ENCODE measurements around the gene MARCHF3.
"Not testable (repeated sequence)": the region's sequence is repeated elsewhere in the genome, so short reads cannot be mapped to it uniquely, and the experiment has no call there.

MARCHF3 gene

DNA sequence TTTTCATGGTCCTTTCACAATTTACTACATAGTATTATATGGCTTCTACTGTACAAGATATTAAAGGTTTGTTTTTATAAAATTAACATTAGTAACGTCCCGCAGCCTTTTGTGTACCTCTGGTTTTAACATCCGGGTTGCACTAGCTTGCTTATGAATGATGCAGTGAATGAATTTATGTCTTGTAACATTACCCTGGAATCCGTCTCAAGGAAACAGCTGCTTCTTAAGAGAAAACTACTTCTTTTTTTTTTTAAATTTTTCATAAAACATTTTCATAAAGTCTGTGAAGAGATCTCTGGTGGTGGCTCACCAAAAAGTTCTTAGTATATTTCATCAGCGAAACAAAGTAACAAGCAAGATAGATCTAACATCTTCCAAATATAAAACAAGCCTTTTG lies 23.6 kb downstream of the MARCHF3 start:
- TF ChIP-seq, protein P1, sequence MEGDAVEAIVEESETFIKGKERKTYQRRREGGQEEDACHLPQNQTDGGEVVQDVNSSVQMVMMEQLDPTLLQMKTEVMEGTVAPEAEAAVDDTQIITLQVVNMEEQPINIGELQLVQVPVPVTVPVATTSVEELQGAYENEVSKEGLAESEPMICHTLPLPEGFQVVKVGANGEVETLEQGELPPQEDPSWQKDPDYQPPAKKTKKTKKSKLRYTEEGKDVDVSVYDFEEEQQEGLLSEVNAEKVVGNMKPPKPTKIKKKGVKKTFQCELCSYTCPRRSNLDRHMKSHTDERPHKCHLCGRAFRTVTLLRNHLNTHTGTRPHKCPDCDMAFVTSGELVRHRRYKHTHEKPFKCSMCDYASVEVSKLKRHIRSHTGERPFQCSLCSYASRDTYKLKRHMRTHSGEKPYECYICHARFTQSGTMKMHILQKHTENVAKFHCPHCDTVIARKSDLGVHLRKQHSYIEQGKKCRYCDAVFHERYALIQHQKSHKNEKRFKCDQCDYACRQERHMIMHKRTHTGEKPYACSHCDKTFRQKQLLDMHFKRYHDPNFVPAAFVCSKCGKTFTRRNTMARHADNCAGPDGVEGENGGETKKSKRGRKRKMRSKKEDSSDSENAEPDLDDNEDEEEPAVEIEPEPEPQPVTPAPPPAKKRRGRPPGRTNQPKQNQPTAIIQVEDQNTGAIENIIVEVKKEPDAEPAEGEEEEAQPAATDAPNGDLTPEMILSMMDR (IDR thresholded peaks at IDR 0.05; ENCODE audit: low read depth, low read length): no peak
- no peak for TF ChIP-seq MYC (IDR thresholded peaks at IDR 0.05; ENCODE audit: low read depth, low read length)
- no peak for TF ChIP-seq POLR2A (IDR thresholded peaks at IDR 0.05; ENCODE audit: extremely low read depth, insufficient read length)
- TF ChIP-seq, protein P2, sequence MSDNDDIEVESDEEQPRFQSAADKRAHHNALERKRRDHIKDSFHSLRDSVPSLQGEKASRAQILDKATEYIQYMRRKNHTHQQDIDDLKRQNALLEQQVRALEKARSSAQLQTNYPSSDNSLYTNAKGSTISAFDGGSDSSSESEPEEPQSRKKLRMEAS (IDR thresholded peaks at IDR 0.05; ENCODE audit: low read depth, low read length): no peak
- no peak overlapping the region for H3K4me3 ChIP-seq (ENCODE audit: low read depth, low read length)
- no peak for DNase-seq (ENCODE audit: low read depth)

DNA sequence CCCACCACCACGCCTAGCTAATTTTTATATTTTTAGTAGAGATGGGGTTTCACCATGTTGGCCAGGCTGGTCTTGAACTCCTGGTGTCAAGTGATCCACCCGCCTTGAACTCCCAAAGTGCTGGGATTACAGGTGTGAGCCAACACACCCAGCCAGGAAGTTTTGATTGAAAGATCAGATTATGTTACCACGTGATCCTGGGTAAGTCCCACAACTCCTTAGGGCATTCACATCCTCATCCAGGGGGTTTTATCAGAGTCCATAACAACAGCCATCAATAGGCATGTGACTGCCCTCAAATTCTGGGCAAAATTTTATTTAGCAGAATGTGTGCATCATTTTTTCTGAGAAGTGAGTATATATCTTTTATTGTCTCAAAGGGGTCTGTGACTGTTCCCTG lies 25.1 kb downstream of the MARCHF3 start:
- H3K4me3 ChIP-seq (ENCODE audit: low read depth, low read length); DNase-seq (ENCODE audit: low read depth): not testable (repeated sequence)

DNA sequence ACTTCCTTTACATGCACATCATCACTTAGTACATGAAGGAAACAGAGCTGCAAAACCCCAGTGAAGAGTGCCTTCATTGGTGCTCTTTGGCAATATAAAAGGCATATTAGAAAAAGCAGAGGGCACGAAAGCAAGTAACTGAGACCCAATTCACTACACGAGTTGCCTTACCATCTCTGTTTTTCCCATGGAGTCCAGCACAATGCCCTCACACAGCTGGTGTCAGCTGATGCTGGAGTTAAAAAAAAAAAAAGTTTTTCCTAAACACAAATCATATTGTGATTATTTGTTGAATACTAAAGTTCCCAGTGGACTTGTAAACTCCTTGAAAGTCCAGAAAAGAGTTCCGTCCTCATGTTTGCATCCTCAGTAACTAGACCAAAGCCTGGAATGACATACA lies 25.6 kb downstream of the MARCHF3 start:
- TF ChIP-seq POLR2A (IDR thresholded peaks at IDR 0.05; ENCODE audit: extremely low read depth, insufficient read length): no peak
- TF ChIP-seq, protein P1 (IDR thresholded peaks at IDR 0.05; ENCODE audit: low read depth, low read length): no peak
- no peak for TF ChIP-seq MYC (IDR thresholded peaks at IDR 0.05; ENCODE audit: low read depth, low read length)
- TF ChIP-seq, protein P2 (IDR thresholded peaks at IDR 0.05; ENCODE audit: low read depth, low read length): no peak
- no peak for DNase-seq (ENCODE audit: low read depth)

DNA sequence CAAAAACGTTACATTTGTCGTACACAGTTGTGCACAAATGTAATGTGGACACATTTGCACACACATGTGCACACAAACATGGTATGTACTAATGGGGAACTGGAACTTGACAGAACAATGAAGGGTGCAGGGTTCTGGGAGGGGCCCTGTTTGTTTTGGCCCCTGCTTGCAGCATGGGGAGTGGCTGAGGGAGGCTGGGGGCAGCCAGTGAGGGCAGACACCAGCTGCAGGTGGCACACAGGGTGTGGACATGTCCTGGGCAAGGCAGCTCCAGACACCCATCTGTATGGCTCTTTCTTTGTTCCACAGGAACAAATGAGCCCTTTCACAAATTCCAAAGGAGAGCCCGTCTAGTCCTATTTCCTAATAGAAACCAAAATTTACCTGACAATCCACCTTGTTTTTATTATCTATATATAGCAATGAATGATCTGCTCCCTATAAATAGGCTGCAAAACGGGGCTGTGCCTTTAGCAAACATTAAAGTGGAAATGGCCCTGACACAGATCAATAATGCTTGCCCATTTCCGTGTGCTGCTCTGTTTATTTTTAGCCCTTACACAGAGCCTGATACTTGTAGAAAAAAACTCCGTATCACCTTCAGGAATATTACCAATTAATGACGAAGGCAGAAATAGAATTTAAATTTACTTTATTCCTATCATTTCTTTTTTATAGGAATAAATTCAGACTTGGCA lies 26.4 kb downstream of the MARCHF3 start:
- no peak overlapping the region for H3K4me3 ChIP-seq (ENCODE audit: low read depth, low read length)
- TF ChIP-seq, protein P2 (IDR thresholded peaks at IDR 0.05; ENCODE audit: low read depth, low read length): no peak
- TF ChIP-seq, protein P1 (IDR thresholded peaks at IDR 0.05; ENCODE audit: low read depth, low read length): no peak
- no peak for TF ChIP-seq POLR2A (IDR thresholded peaks at IDR 0.05; ENCODE audit: extremely low read depth, insufficient read length)
- no peak for TF ChIP-seq MYC (IDR thresholded peaks at IDR 0.05; ENCODE audit: low read depth, low read length)
- no peak for DNase-seq (ENCODE audit: low read depth)

More for the DNA sequence above, 25.6 kb downstream of the MARCHF3 start:
- H3K4me3 ChIP-seq (ENCODE audit: low read depth, low read length): no peak overlapping the region

DNA sequence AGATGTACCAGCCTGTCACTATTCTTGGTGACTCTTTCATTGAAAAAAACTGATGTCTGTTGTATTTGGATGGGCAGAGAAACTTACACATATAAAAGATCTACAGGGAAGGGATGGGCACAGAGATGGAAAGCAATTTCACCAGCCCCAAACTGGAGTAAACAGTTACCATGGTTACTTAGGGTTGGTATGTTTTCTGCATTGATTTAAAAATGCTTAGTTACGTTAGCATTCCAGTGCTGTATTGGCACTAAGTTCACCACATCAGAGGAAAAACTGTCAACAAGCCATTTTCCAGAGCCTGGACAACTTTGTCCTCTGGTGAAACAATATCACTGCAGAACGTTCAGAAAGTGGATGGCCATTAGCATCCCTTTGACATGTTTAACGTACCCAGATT lies 28.0 kb downstream of the MARCHF3 start:
- DNase-seq (ENCODE audit: low read depth): no peak
- no peak overlapping the region for H3K4me3 ChIP-seq (ENCODE audit: low read depth, low read length)
- TF ChIP-seq POLR2A (IDR thresholded peaks at IDR 0.05; ENCODE audit: extremely low read depth, insufficient read length): no peak
- TF ChIP-seq, protein P2 (IDR thresholded peaks at IDR 0.05; ENCODE audit: low read depth, low read length): no peak
- TF ChIP-seq, protein P1 (IDR thresholded peaks at IDR 0.05; ENCODE audit: low read depth, low read length): no peak
- no peak for TF ChIP-seq MYC (IDR thresholded peaks at IDR 0.05; ENCODE audit: low read depth, low read length)

DNA sequence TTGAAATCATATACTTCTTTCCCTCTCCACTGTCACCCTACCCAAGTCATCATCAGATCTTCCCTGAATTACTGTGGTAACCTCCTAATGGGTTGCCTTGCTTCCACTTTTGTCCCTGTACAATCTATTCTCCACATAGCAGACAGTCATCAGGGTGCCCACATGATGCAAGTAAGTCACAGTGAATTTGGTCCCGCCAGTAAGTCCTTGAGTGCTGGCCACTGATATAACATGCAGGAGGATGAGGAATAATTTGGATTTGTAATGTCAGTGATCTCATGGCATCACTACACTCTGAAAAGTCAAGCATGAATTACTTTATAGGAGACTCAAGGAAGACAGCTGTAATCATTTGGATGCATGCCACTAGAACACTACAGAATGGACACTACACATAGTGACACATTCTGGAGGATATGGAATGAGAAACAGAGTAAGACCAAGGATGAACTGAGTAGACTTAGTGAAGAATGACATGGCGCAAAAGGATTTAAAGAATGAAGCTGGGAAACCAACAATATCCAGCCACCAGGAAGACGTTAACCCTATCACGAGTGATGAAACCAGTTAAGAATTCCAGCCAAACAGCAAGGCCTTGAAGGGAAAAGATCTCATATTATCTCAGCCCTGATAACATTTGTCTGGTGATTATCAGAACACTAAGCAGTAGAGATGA lies 28.6 kb downstream of the MARCHF3 start:
- TF ChIP-seq POLR2A (IDR thresholded peaks at IDR 0.05; ENCODE audit: extremely low read depth, insufficient read length): no peak
- no peak for TF ChIP-seq MYC (IDR thresholded peaks at IDR 0.05; ENCODE audit: low read depth, low read length)
- TF ChIP-seq, protein P1 (IDR thresholded peaks at IDR 0.05; ENCODE audit: low read depth, low read length): no peak
- TF ChIP-seq, protein P2 (IDR thresholded peaks at IDR 0.05; ENCODE audit: low read depth, low read length): no peak
- H3K4me3 ChIP-seq (ENCODE audit: low read depth, low read length): no peak overlapping the region
- DNase-seq (ENCODE audit: low read depth): no peak

All from NB4 (cell line).